GM12892 (cell line): ENCODE results near the gene GYPA.
"Not testable (repeated sequence)": the region's sequence is repeated elsewhere in the genome, so short reads cannot be mapped to it uniquely, and the experiment has no call there.

Source experiments
- POLR2A ChIP-seq: IDR thresholded peaks from 2 replicates; pipeline ENCODE4 v1.6.1; 2011; ENCODE audit warnings: low read depth, low read length, control low read depth
- POLR2AphosphoS5 ChIP-seq: IDR thresholded peaks from 2 replicates; pipeline ENCODE4 v1.6.1; 2011; ENCODE audit warnings: low read depth, low read length, control low read depth

DNA sequence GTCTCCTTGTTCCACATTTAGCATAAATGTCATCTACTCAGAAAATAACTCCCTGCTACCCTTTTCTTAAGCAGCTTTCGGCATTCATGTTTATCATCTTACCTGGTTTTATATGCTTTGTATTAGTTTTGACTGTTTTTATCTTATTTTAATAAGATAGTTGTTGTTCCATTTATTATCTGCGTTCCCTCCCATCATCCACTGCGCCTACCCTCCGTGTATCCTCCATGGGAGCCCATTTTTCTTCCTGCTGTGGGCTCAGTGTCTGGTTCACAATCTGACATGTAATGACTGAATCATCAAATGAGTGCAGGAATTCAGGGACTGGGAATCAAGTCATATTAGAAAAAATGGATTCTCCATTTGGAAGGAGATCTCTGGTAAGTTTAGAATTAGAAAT is 2.3 kb downstream of the GYPA start:
- not testable (repeated sequence) for TF ChIP-seq POLR2A, POLR2AphosphoS5
